22Rv1 (cell line): ENCODE data around the gene C6orf136.

Experiments used
- CTCF ChIP-seq: fragments of 450-650 bp; IDR thresholded peaks from 2 replicates; pipeline ENCODE4 v1.5.1; 2017; ENCODE audit warnings: mild to moderate bottlenecking
- ZFX ChIP-seq: fragments of 450-650 bp; IDR thresholded peaks from 2 replicates; pipeline ENCODE4 v1.6.1; 2017; ENCODE audit warnings: antibody characterized with exemption, borderline replicate concordance

- TF ChIP-seq CTCF: no peak
- no peak for TF ChIP-seq ZFX
These were observed 30.7 kb upstream of the C6orf136 start for GRCh38 chr6:30615958-30616810.
